ENCODE data around the gene PIGM. TPM values are rescaled to one million over a fixed set of nuclear protein-coding genes. Genes with fewer than 3 reads are reported as not detected.

The PIGM gene
- total RNA-seq, 2 donors from 2014 or later, result 5.5 to 6.3 TPM

DNA sequence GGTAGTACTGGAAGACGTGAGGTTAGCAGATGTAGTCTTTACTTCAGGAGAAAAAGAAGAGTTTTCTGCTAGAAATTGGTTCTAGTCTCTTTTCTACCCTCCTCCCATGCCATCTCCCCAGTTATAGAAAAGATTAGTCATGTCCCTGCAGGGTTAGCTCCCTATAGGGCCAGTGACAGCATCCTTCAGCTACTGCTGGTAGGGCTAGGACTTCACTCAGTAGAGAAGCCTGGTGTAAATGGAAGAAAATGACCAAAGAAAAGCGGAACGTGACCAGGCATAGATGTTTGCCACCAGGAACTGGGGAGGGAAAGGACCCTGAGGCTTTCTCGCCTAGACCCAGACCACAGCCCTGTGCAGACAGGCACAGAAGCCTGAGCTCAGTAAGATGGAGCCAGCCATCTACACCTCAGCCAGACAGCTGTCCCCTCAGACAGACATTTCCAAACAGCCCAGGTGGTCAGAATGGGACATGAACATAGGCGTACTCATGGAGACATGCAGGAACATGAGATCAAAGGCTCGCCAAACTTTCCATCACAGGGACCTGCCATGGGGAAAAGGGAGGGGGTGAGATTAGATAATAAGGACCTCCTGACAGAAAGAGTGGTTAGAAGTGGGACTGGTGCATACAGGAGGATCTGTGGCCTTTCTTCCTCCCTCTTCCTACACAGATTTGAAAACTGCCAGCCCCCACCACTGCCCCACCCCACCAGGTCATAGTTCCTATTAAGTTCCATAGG, 54.3 kb downstream of the PIGM start:
- intact Hi-C loops (cut with DNase I), result no loop called here

More for the DNA sequence above, 54.3 kb downstream of the PIGM start:
- no peak for DNase-seq (ENCODE audit: low spot score)

Other genes with a start within 250 kb of the PIGM start
- gene FCRL6, start 229.6 kb downstream of the PIGM start, total RNA-seq, result under 1 TPM; 0.29 to 0.42 TPM
- 10 to 100 TPM in 1 of 2 donors, 1 to 10 TPM in 1; 4.8 to 10.5 TPM for gene SLAMF8, start 205.1 kb downstream of the PIGM start, total RNA-seq
- gene VSIG8, start 169.3 kb downstream of the PIGM start, total RNA-seq, result under 1 TPM in 1 of 2 donors, not detected in 1; 0.19 TPM
- 1 to 10 TPM; 1.2 to 2.2 TPM for gene CFAP45, start 131.8 kb downstream of the PIGM start, total RNA-seq
- gene TAGLN2, start 106.5 kb downstream of the PIGM start, total RNA-seq, result 100 to 1,000 TPM; 237 to 244 TPM
- gene IGSF9, start 86.4 kb downstream of the PIGM start, total RNA-seq, result under 1 TPM; 0.10 to 0.42 TPM
- under 1 TPM in 1 of 2 donors, not detected in 1; 0.38 TPM for gene SLAMF9, start 77.8 kb downstream of the PIGM start, total RNA-seq
- gene KCNJ10, start 38.2 kb upstream of the PIGM start, total RNA-seq, result under 1 TPM in 1 of 2 donors, not detected in 1; 0.19 TPM
- not detected for gene KCNJ9, start 49.5 kb upstream of the PIGM start, total RNA-seq
- 10 to 100 TPM; 16.0 to 17.4 TPM for gene IGSF8, start 66.6 kb upstream of the PIGM start, total RNA-seq
- gene ATP1A2, start 83.8 kb upstream of the PIGM start, total RNA-seq, result 10 to 100 TPM in 1 of 2 donors, 1 to 10 TPM in 1; 4.1 to 10.8 TPM
- gene ATP1A4, start 119.6 kb upstream of the PIGM start, total RNA-seq, result not detected
- 10 to 100 TPM in 1 of 2 donors, 1 to 10 TPM in 1; 4.5 to 10.4 TPM for gene CASQ1, start 158.6 kb upstream of the PIGM start, total RNA-seq
- gene PEA15, start 173.4 kb upstream of the PIGM start, total RNA-seq, result 100 to 1,000 TPM; 299 to 410 TPM
- gene DCAF8, start 230.6 kb upstream of the PIGM start, total RNA-seq, result 10 to 100 TPM; 95.3 to 95.5 TPM